Muscle layer of colon (tissue), 2 donors: ENCODE data around the gene GIMAP8.
A peak's percentile ranks its signal among the peaks of the same experiment; 100 is the strongest.
"Not testable (repeated sequence)": the region's sequence is repeated elsewhere in the genome, so short reads cannot be mapped to it uniquely, and the experiment has no call there.

Experiments
- H3K27ac ChIP-seq: one replicate; pipeline ENCODE4 v1.7.0; 2013; ENCODE audit warnings: low read depth, mild to moderate bottlenecking, low read length, moderate library complexity
- H3K27me3 ChIP-seq, 2 donors: one replicate each; pipeline ENCODE4 v1.7.0; 2013; ENCODE audit warnings: low read length in 2 of 2, mild to moderate bottlenecking in 2 of 2; ENCODE audit not compliant: insufficient read depth in 2 of 2, control insufficient read depth in 1 of 2
- H3K36me3 ChIP-seq: one replicate; pipeline ENCODE4 v1.7.0; 2013; ENCODE audit warnings: mild to moderate bottlenecking, low read length; ENCODE audit not compliant: insufficient read depth
- H3K4me1 ChIP-seq: one replicate; pipeline ENCODE4 v1.7.0; 2013; ENCODE audit warnings: mild to moderate bottlenecking, low read length; ENCODE audit not compliant: insufficient read depth
- H3K4me3 ChIP-seq, 2 donors: one replicate each; pipeline ENCODE4 v1.7.0; 2013; ENCODE audit warnings: low read length in 2 of 2, low read depth in 1 of 2, mild to moderate bottlenecking in 1 of 2, moderate library complexity in 1 of 2
- H3K9ac ChIP-seq: one replicate; pipeline ENCODE4 v1.7.0; 2013; ENCODE audit warnings: low read length
- H3K9me3 ChIP-seq: one replicate; pipeline ENCODE4 v1.7.0; 2013; ENCODE audit warnings: mild to moderate bottlenecking, low read length
- donor health status: abdominal sarcoma.
- donor health status: Adenocarcinoma of cecum.

The GIMAP8 gene

GRCh38 chr7:150503581-150503980, 53.2 kb downstream of the GIMAP8 start:
- H3K9ac ChIP-seq = no peak overlapping the region

GRCh38 chr7:150507947-150508602, 57.6 kb downstream of the GIMAP8 start:
- Histone ChIP-seq H3K9me3 (no peaks in the 10 kb centered on the region), H3K4me1 (no peaks in the 10 kb centered on the region), H3K9ac (no peak overlapping the region), H3K27me3 (no peaks in the 10 kb centered on the region), H3K27ac (no peak overlapping the region), H3K4me3 (no peak overlapping the region), H3K36me3 (no peaks in the 10 kb centered on the region)

More at GRCh38 chr7:150503581-150503980, 53.2 kb downstream of the GIMAP8 start:
- Histone ChIP-seq H3K27me3 (no peaks in the 10 kb centered on the region), H3K9me3 (no peaks in the 10 kb centered on the region), H3K4me1 (no peaks in the 10 kb centered on the region), H3K36me3 (no peaks in the 10 kb centered on the region), H3K27ac (no peak overlapping the region), H3K4me3 (no peak overlapping the region)

GRCh38 chr7:150511048-150511447, 60.6 kb downstream of the GIMAP8 start:
- no peaks in the 10 kb centered on the region for H3K36me3 ChIP-seq
- no peaks in the 10 kb centered on the region for H3K9me3 ChIP-seq
- no peak overlapping the region for H3K27ac ChIP-seq
- H3K4me1 ChIP-seq = no peaks in the 10 kb centered on the region
- no peaks in the 10 kb centered on the region for H3K27me3 ChIP-seq
- no peak overlapping the region for H3K9ac ChIP-seq
- no peak overlapping the region for H3K4me3 ChIP-seq

GRCh38 chr7:150513758-150514157, 63.3 kb downstream of the GIMAP8 start:
- H3K36me3 ChIP-seq = no peaks in the 10 kb centered on the region
- no peaks in the 10 kb centered on the region for H3K4me1 ChIP-seq
- H3K27ac ChIP-seq = peak overlapping the region; percentile 7
- no peak overlapping the region for H3K9ac ChIP-seq
- no peaks in the 10 kb centered on the region for H3K27me3 ChIP-seq
- no peaks in the 10 kb centered on the region for H3K9me3 ChIP-seq
- H3K4me3 ChIP-seq = no peak overlapping the region

GRCh38 chr7:150514748-150515222, 64.4 kb downstream of the GIMAP8 start, which contains the start of gene GIMAP7:
GIMAP7 (plus strand) TSS chr7:150514872; CDS start chr7:150519975, 5,103 bp downstream.
- H3K9ac ChIP-seq = no peak within 1 kb of the TSS
- H3K9me3 ChIP-seq = no peaks in the 10 kb centered on the region
- no peaks in the 10 kb centered on the region for H3K4me1 ChIP-seq
- no peaks in the 10 kb centered on the region for H3K36me3 ChIP-seq
- H3K27me3 ChIP-seq = no peaks in the 10 kb centered on the region
- H3K27ac ChIP-seq = peak within 1 kb of the TSS; percentile 7
- peak within 1 kb of the TSS in 1 of 2 donors; percentile 26 for H3K4me3 ChIP-seq

GRCh38 chr7:150515248-150516147, 65.1 kb downstream of the GIMAP8 start:
- Histone ChIP-seq H3K9ac (no peak overlapping the region), H3K27me3 (no peaks in the 10 kb centered on the region), H3K9me3 (no peaks in the 10 kb centered on the region), H3K4me1 (no peaks in the 10 kb centered on the region), H3K36me3 (no peaks in the 10 kb centered on the region), H3K27ac (peak overlapping the region; percentile 7), H3K4me3 (peak overlapping the region in 1 of 2 donors; percentile 26)

- no peaks in the 10 kb centered on the region for H3K4me1 ChIP-seq
- H3K27ac ChIP-seq = no peak overlapping the region
- H3K9ac ChIP-seq = no peak overlapping the region
- no peaks in the 10 kb centered on the region for H3K36me3 ChIP-seq
- H3K9me3 ChIP-seq = no peaks in the 10 kb centered on the region
- no peak overlapping the region for H3K4me3 ChIP-seq
- H3K27me3 ChIP-seq = no peaks in the 10 kb centered on the region
Measured at GRCh38 chr7:150516956-150517745, 66.7 kb downstream of the GIMAP8 start.

- Histone ChIP-seq H3K27ac (no peak overlapping the region), H3K9me3 (no peaks in the 10 kb centered on the region), H3K27me3 (no peaks in the 10 kb centered on the region), H3K4me1 (no peaks in the 10 kb centered on the region), H3K36me3 (no peaks in the 10 kb centered on the region), H3K4me3 (no peak overlapping the region), H3K9ac (no peak overlapping the region)
Measured at GRCh38 chr7:150519310-150519709, 68.9 kb downstream of the GIMAP8 start.

GRCh38 chr7:150520145-150520544, 69.7 kb downstream of the GIMAP8 start:
- no peak overlapping the region for H3K4me3 ChIP-seq
- H3K27ac ChIP-seq = no peak overlapping the region
- H3K36me3 ChIP-seq = no peaks in the 10 kb centered on the region
- H3K9me3 ChIP-seq = no peaks in the 10 kb centered on the region
- H3K4me1 ChIP-seq = no peaks in the 10 kb centered on the region
- no peak overlapping the region for H3K9ac ChIP-seq
- no peaks in the 10 kb centered on the region for H3K27me3 ChIP-seq

- H3K9me3 ChIP-seq, H3K27ac ChIP-seq, H3K27me3 ChIP-seq, H3K4me1 ChIP-seq, H3K9ac ChIP-seq, H3K4me3 ChIP-seq, H3K36me3 ChIP-seq: not testable (repeated sequence)
Measured at GRCh38 chr7:150522931-150523330, 72.5 kb downstream of the GIMAP8 start.

- no peaks in the 10 kb centered on the region for H3K27me3 ChIP-seq
- H3K27ac ChIP-seq = no peak overlapping the region
- H3K4me3 ChIP-seq = no peak overlapping the region
- no peaks in the 10 kb centered on the region for H3K36me3 ChIP-seq
- no peaks in the 10 kb centered on the region for H3K9me3 ChIP-seq
- no peaks in the 10 kb centered on the region for H3K4me1 ChIP-seq
- no peak overlapping the region for H3K9ac ChIP-seq
Measured at GRCh38 chr7:150524018-150524417, 73.6 kb downstream of the GIMAP8 start.
